Stimulated activated CD4-positive, alpha-beta T cell treated with anti-CD3 and anti-CD28 coated beads, Interleukin-15, amount 100 ng/mL, for 24 hours (primary cell): ENCODE data around the gene SYNJ2BP.
"Not testable (repeated sequence)": the region's sequence is repeated elsewhere in the genome, so short reads cannot be mapped to it uniquely, and the experiment has no call there.

ENCODE experiments used
- DNase-seq: peaks from one replicate; pipeline ENCODE4 v3.0.0-alpha.2; 2020

The SYNJ2BP gene, protein sequence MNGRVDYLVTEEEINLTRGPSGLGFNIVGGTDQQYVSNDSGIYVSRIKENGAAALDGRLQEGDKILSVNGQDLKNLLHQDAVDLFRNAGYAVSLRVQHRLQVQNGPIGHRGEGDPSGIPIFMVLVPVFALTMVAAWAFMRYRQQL

DNA sequence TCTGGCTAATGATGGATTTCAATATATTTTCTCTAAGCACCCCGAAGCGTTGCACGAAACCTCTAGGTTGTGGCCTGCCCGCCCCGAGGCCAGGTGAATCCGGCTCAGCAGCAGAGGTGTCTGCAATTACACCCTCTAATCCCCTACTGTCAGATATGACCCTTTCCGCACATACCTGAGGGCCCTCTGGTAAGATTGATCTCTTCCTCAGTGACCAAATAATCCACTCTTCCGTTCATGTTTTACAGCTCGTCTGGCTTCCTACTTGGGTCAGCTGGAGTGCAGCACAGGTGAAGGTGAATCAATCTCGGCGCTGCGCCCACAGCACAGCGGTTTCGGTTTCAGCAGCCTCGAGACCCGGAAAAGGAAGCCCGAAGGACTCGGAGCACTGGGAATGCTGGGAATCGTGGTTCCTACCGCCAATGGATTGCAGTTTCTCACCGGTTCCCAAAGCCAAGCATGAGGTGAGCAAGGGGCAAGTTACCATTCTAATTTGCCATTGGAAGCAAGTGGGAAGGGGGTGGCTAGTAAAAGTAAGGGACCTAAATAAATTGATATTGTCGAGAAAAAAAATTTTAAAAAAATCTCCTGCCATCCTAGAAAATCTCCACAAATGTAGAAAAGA lies at the start of gene SYNJ2BP:
TSS of gene SYNJ2BP (minus strand) at position 366 of the 625 bp plus-strand sequence. CDS start at position 239, 127 bp downstream.
- peak; percentile 64 for DNase-seq

DNA sequence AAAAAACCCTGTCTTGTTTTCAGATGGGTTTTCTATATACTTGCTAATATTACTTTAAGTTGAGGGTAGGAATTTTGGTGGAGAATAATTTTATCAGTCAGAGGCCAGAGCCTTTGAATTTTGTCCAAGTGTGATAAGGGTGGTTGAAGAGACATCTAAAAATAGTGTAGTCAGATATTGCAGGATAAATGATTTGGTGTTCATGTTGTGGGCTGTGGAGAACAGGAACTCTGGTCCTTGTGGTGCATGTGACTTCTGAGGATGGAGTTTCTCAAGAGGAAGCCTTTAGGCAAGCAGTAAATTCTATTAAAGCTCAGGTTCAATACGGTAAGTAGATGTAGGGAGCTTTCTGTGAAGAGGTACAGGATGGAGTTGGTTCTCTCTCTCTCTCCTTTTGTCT lies 37.8 kb upstream of the SYNJ2BP start:
- DNase-seq, result no peak

DNA sequence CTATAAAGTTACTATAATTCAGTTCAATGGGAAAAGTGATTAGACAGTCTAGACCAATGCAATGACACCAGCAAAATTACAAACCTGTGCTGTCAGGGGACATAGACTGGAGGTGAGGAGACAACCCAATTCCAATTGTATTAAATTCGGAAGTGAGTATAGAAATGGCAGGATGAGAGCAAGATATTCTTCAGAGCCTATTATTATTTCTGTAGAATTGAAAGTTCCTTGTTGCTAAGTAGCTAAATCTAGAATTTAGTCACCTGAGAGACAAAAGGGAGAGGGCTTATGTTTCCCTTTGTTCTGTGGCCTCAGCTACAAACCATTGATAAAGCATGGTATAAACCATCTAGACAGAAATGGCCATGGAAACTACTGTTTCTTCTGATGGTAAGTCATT lies 35.0 kb upstream of the SYNJ2BP start, which contains the start of gene ADAM21:
TSS of gene ADAM21 (plus strand) at position 301 of the 400 bp plus-strand sequence. CDS start 5,326 bp downstream, outside the sequence.
- no peak for DNase-seq

DNA sequence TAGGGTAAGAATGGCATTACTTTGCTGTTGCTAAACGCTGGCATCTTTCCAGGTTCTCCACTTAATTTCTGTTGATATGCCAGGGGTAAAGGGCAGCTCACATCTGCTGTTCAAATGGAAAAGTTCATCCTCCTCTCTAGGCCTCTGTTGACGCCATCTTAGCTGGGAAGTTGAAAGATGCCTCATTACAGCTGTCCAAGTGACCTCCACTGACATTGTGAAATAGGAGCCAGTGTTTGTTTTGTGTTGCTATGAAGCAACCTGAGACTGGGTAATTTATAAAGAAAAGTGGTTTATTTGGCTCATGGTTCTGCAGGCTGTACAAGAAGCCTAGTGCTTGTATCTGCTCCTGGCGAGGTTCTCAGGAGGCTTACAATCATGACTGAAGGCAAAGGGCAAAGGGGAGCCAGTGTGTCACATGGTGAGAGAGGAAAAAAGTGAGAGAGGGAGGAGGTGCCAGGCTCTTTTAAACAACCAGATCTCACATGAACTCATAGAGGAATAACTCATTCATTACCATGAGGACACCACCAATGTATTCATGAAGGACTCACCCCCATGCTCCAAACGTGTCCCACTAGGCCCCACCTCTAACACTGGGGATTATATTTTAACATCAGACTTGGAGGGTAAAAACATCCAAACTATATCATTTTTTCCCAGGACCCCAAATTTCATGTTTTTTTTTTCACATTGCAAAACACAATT lies 31.9 kb upstream of the SYNJ2BP start:
- DNase-seq, result no peak

DNA sequence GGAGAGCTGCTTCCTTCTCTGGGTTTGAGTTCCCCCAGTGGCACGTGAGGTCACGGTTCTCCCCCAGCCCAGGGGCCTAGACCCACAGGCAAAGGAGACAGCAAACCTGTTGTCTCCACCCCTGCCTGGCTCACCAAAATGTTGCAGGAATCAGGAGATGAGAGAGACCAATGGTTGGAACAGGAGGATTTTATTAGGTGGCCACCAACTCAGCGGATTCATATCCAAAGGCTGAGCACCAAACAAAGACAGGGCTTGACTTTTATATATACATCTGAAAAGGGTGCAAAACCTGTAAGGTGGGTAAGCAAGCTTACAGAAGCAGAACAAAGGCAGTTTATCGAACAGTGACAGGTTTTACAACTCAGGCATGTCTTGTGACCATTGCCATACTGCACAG lies 25.9 kb upstream of the SYNJ2BP start:
- no peak for DNase-seq

DNA sequence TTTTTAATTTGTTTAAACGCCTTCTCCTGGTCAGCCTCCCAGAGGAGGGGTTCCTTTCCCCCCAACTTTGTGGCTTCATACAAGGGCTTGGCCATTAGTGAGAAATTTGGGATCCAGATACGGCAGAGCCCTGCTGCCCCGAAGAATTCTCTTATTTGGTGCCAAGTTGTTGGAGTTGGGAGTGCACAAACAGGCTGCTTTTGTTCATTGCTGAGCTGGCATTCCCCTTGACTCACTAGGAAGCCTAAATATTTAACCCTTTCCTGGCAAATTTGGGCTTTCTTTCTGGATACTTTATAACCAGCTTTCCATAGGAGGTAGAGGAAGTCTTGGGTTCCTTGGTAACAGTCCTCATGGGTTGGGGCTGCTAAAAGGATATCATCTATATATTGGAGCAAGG lies 24.8 kb upstream of the SYNJ2BP start:
- no peak for DNase-seq

DNA sequence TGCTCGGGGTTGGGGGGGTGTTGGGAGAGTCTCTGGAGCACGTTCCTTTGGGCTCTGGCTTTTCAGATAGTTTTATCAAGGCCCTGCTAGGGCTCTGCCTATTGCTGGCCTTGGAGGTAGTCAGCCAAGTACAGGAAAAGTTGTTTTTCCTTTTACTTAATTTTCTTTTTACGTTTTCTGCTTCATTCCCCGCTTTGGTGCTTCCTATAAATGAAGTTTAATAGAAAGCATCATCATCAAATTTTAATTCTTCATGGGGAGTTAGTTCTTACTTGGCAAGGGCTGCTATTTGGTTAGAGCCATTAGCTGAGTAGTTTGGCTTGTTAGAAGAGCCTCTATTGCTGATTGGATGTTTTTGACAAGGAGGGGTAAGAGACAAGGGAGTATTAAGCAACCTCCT lies 20.0 kb upstream of the SYNJ2BP start:
- DNase-seq, result no peak

DNA sequence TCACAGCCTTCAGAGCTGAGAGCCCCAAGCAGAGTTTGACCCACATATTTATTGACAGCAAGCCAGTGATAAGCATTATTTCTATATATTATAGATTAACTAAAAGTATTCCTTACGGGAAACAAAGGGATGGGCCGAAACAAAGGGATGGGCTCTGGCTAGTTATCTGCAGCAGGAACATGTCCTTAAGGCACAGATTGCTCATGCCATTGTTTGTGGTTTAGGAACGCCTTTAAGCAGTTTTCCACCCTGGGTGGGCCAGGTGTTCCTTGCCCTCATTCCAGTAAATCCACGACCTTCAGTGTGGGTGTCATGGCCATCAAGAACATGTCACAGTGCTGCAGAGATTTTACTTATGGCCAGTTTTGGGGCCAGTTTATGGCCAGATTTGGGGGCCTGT lies 9.7 kb upstream of the SYNJ2BP start:
- DNase-seq, result not testable (repeated sequence)

DNA sequence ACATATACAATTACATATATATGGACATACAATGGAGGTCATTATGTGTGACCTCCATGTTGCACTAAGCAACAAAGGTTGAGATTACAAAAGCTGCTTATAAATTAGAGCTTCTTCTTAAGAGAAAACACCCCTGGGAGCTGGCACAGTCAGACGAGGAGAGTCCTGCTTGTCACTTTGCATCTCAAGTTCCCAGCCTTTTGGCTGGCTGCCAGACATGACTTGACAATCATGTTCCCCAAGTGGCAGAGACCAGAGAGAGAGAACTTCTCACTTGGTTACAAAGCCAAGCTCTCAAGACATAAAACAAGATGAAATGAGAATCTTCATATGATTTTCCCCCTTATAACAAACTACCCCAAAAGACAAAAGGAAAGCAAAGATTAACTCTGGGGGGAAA lies 8.5 kb upstream of the SYNJ2BP start:
- no peak for DNase-seq

DNA sequence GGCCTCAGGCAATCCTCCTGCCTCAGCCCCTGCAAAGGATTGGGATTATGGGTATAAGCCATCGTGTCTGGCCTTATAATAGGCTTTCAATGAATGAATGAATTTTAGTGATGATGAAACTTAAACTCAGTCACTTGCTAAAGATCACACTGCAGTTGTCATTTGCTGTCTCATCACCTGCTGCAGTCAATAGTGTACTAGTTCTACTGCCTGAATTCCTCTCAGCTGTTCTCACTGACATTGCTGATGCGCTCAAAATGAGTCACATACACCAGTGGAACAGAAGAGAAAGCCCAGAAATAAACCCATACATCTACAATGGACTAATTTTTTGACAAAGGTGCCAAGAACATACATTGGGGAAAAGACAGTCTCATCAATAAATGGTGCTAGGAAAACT lies 5.6 kb upstream of the SYNJ2BP start:
- no peak for DNase-seq

DNA sequence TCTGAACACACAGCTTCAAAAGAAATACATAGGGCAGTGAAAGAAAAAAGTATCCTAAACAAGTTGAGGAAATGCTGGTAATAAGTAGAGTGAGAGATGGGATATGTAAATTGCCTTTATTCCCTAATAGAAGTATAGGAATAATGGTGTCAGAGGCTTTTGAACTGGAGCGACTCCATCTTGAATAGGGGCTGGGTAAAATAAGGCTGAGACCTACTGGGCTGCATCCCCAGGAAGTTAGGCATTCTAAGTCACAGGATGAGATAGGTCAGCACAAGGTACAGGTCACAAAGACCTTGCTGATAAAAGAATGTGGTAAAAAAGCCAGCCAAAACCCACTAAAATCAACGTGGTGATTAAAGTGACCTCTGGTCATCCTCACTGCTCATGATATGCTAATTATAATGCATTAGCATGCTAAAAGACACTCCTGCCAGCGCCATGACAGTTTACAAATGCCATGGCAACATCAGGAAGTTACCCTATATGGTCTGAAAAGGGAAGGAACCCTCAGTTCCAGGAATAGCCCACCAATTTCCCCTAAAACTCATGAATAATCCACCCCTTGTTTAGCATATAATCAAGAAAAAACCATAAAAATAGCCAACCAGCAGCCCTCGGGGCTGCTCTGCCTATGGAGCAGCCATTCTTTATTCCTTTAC lies 2.5 kb upstream of the SYNJ2BP start:
- not testable (repeated sequence) for DNase-seq

DNA sequence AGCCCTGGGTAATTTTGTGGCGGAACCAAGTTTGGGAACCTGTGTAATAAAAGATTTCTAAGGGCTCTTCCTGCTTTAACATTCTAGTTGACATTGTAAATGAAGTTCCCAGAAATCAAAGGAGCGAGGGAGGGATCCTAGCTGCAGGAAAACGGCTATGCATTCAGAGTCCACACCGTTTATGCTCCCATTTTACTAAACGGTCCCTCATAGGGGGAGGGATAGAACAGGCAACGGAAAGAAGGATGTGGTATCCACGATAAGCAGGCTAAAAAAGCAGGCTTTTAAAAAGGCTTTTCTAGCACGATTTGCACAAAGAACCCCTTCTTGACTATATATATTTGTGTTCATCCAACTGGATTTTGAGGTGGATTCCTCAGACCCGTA lies 559 bp downstream of the SYNJ2BP start:
- DNase-seq, result no peak

DNA sequence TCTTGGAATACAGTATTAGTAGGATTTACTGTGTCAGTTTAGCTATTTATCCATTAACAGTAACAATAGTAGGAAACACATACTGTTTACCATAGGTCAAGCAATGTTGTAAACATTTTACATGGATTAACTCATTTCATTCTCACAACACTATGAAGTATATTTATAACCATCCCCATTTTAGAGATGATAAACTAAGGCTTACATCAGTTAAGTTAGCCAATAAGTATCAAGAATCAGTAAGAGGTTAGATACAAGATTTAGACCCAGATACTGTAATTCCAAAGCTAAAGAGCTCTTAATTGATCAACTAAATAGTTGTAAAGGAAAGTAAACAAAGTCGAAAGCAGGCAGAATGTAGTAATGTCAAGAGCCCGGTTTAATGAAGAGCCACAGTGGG lies 1.1 kb downstream of the SYNJ2BP start:
- DNase-seq, result no peak

DNA sequence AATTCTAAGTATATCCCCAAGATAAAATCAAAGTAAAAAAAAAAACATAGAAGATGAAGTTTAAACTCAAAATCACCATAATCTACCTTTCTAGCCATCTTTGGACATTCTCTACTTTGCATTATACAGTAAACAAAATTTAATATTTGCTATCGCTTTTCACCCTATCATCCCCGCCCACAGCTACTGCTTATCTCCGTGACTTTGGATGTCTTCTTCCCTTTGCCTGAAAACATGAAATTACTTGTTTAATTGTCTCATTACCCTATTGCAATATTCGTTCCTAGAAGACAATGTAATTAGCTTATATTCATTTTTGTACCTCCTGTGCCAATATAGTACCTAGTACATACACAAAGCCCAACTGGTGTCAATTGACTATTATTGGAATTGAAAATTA lies 9.3 kb downstream of the SYNJ2BP start:
- no peak for DNase-seq

DNA sequence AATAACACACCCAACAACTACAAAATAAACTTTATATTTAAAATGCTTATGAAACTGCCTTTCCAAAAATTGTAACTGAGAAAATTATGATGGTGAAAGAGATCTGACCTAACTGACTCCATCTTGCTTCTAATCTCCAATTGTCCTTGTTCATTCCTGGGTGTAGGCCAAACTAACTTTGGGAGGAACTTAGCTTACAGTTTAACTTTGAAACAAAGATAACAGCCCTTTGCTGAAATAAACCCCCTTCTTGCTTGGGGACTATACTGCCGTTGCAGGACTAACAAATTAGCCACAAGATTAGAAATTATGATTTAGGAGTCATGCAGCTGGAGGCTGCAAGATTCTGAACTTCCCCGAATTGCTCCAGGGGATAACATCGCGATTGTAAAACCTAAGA lies 10.7 kb downstream of the SYNJ2BP start:
- DNase-seq, result not testable (repeated sequence)

DNA sequence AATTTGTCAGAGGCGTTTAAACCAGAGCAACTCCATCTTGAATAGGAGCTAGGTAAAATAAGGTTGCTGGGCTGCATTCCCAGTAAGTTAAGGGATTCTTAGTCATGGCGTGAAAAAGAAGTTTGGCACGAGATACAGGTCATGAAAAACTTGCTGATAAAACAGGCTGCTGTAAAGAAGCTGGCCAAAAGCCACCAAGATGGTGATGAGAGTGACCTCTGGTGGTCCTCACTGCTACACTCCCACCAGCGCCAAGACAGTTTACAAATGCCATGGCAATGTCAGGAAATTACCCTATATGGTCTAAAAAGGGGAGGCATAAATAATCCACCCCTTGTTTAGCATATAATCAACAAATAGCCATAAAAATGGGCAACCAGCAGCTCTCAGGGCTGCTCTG lies 13.6 kb downstream of the SYNJ2BP start:
- DNase-seq, result not testable (repeated sequence)

DNA sequence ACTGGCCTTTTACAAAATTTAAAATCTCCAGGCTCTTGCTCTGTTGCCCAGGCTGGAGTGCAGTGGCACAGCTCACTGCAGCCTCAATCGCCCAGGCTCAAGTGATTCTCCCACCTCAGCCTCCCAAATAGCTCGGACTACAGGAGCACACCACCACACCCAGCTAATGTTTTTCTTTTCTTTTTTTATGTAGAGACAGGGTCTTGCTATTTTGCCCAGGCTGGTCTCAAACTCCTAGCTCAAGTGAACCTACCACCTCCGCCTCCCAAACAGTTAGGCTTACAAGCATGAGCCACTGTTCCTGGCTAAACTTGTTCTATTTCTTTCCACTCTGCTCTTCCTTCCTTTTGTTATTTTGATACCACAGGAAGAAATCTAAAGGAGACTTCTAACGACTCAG lies 15.2 kb downstream of the SYNJ2BP start:
- DNase-seq, result no peak

DNA sequence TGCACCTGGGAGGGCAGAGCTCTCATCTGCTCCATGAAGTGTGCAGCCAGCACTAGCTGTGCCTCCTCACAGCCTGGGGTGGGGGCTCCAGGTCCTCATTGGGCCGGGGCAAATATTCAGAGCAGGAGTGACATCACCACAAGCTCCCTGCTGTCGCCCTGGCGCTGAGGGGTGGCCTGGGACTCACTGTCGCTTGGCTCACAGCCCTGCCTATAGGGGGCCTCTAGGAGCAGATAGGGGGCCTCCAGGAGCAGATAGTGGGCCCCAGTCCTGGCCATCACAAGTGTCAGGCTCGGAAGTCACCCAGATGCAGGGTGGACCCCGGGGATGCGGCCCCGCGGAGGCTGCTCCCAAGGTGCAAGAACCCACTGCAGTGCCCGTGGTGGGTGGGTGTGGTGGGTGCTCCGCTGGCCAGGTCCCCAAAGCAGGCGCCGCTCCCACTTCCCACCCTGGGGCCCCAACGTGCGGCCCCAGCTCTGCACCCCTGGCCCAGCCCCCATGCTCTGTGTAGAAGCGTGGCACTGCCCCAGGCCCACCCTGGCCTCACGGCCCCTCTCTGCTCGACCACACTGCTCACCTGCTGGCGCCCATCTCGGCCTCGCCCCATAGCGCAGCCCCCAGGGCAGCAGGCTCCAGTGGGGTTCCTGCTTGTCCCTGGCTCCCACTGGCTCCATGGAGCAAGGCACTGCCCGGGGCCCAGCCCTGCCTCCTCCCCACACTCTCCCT lies 18.0 kb downstream of the SYNJ2BP start:
- no peak for DNase-seq

DNA sequence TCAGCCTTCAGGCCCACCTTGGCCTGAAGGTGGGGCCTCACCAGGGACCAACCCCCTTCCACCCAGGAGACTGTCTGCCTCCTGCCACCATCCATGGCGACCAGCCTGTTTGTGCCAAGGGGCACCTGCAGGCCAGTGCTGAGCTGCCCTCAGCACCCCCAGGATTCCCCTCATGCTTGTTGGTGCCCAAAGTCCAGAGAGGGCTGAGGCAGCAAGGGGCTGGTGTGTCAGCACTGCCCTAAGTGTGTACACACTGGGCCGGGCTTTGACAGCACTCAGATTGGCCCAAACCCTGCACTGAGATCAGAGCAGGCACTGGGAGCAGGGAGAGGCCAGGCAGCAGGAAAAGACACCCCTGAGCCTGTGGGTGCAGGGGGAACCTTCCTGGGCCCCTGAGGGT lies 18.6 kb downstream of the SYNJ2BP start:
- DNase-seq, result no peak

DNA sequence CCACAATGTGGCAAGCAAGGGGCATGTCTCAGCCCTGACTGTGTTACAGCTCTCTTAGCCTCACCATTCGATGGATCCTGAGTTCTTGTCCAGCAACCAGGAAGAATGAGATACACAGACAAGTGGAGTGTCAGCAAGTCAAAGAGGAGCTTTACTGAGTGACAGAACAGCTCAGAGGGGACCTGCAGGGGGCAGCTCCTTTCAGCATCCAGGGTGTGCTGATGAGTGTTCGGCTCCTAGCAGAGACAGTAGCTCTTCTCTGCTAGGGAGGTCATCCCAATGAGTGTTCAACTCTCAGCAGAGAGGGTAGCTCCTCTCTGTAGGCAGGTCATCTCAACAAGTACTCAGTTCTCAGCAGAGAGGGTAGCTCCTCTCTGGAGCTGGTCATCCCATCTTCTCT lies 19.1 kb downstream of the SYNJ2BP start:
- no peak for DNase-seq

DNA sequence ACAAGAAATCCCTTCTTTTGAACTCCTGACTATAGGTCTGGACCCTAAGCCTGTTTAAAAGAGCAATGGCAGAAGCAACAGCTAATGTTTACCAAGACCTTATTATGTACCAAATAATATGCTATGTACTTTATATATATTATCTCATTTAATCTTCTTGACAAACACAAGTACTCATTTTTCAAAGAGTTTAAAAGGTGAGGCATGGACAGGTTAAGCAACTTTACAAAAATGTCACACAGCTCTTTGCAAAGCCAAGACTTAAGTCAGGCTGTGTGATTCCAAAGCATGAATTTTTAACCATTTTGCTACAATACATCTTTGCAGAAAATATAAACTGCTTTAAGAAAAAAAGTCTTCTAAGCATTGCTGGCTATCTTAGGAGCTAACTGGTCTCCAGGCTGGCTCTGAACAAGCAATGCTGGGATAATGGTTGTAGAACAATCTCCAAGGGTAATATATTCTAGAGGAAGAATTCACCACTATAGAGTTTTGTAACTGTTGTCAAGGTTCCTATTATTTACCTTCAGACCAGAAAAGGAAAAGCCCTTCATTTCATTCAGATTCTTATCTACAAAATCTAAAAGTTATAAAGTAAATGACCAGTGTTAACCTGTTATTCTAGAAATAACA lies 22.1 kb downstream of the SYNJ2BP start:
- no peak for DNase-seq

DNA sequence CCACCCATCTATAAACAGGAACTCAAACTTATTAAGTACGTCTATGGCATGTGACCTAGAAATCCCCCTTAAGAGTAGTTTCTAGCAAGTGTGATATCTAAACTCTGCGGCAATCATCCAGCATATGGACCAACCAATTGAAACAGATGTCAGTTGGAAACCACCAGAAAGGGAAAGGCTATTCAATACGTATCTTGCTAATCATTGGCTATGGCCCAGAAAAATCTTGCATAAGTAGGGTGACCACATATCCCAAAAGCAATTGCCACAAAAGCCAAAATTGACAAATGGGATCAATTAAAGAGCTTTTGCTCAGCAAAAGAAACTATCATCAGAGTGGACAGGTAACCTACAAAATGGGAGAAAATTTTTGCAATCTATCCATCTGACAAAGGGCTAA lies 24.2 kb downstream of the SYNJ2BP start:
- DNase-seq, result no peak
